GM21717 (cell line): Measurements from ENCODE around the gene C6orf89.

Experiments used
- ATAC-seq: cut with Tn5 transposase; IDR thresholded peaks from one replicate; pipeline ENCODE4 v1.9.1; 2021; ENCODE audit warnings: mild to moderate bottlenecking, moderate library complexity; ENCODE audit not compliant: unreplicated experiment

The C6orf89 gene, protein sequence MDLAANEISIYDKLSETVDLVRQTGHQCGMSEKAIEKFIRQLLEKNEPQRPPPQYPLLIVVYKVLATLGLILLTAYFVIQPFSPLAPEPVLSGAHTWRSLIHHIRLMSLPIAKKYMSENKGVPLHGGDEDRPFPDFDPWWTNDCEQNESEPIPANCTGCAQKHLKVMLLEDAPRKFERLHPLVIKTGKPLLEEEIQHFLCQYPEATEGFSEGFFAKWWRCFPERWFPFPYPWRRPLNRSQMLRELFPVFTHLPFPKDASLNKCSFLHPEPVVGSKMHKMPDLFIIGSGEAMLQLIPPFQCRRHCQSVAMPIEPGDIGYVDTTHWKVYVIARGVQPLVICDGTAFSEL

DNA sequence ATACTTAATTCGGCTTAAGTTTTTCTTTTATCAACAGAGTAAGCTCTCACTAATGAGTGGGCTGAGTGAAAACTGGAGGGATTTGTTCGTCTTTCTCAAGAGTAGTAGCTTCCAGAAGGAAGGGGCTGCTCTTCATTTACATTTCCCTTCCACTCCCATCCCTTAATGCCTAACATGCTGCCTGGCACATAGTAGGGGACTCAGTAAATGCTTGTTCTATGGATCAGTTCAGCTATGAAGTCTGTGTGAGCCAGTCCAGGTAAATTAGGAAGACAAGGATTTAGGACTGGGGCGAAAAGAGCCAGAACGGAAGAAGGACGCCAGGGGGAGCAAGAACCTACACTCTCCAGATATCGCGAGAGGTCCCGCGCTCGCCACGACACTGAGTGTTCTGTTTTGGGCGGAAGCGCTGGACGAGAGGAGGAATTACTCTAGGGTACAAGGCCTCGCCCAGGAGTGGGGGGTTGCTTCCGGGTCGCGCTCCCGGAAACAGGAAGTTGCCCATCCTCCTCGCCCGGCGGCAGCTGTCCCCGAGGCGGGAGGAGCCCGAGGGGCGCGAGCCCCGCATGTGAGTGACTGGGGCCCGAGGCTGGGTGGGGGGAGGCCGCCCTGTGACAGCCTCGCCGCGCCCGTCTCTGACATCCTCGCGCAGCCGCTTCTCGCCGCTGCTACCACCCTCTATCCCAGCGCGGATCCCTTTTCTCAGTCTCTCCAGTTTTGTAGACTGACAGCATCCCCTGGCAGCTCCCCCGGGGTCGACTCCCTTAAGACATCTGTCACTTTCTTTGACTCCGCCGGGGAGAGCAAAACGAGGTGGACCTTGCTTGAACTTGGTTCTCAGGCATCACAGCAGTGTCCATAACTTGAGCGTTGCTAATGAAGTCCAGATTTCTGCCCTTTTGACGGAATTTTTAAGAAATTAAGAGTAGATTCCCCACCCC, at the start of gene C6orf89:
C6orf89 (plus strand) TSS at position 492 of the 941 bp plus-strand sequence. CDS start 13,493 bp downstream, outside the sequence.
- ATAC-seq = peak; percentile 91

DNA sequence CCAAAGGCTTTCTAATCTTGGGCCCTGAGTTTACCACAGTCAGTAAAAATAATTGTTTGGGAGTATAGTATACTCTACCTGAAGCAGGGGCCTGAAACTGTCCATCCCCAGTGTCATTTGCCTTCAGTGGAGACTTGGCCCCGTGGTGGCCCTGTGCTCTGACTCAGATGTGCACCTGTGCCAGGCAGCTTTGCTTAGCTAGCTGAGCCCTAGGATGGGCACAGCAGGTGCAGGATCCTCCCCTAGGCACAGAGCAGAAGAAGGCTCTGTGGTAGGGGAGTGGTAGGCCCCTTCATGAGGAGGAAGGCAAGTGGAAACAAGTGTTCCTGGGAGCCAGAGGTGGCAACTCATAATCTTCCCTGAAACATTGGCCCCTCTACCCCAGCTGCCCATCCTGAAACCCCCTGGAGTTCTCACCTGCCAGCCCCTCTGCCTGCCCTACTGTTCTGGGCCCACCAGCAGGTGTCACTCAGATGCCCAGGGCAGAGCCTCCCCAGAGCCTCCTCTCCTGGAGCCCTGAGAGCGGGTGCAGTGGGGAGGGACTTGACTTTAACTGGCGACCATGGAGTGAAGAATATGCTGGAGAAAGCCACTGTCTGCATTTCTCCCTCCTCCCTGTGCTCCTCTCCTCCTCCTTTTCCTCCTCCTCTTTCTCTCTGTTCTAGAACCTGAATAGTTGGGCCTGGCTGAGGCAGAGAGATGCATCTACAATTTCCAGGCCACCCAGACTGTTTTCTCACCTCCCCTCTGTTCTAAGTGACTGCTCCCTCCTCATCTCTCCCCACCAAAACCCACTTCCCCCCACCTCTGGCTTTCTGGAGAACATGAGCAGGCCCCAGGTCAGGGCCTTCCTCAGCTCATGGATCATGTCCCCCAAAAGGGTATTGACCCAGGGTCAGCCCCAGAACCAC, 49.4 kb upstream of the C6orf89 start:
- no peak for ATAC-seq

DNA sequence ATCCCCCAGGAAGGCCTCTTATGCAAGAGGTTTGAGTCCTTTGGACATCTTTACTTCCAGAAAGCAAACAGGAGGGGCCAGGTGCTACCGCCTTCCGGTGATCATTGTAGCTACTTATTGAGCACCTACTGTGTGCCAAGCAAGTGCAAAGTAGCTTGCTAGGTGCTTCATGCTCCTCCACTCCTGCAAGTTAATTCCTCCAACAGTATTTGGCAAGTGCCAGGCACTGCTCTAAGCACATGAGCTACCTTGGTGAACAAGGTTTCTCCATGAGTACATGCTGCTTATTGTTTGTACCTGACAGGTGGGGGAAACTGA, 48.8 kb upstream of the C6orf89 start:
- ATAC-seq = no peak

DNA sequence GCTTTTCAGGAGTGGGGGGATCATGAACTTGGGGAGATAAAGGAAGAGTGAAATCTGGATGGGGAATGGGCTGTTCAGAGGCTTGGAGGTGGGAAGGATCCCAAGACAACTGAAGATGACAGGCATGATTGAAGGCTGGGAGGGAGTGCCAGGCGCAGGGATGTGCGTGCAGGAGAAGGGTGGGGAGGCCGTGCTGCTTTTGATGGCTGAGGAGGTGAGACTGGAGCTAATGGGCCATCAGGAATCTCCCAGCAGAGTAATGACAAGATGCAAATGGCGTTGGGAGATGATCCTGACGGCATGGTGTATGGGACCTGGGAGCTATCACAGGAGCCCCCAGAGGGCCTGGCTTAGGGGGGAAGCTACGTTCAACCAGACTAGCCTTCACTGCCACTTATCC, 48.1 kb upstream of the C6orf89 start:
- ATAC-seq = no peak

DNA sequence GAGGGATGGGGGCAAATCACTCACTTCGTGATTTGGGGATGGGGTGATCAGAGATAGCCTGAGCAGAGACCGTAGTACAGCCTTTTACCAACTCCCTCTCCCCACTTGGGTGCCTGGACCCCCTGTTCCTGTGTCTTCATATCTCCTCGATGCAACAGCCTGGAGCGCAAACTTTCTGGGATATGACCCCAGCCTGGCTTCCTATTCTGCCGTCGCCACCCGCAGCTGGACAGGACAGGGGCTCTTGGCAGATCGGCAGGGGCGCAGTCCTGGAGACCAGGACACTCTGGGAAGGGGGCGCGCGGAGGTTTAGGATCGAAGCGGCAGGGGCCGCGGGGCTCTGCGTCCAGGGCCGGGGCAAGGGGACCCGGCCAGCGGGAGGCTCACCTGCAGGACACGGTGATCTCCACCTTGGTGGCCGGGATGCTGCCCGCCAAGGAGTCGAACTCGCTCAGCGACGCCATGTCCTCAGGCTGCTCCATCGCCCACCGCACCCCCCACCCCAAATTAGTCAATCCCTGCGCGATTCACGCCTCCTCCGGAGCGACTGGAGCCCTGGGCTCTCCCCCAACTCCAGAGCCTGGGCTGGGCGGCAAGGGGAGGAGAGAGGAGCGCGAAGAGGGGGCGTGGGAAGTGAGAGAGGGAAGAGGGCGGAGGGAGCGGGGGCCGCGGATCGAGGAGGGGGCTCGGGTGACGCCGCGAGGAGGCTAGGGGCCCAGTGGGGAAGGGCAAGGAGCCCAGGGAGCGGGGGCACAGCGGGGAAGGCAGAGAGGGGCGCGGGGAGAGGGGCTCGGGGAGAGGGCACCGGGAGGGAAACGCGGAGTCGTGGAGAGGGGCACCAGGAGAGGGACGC, 46.6 kb upstream of the C6orf89 start, which contains the start of gene CPNE5:
CPNE5 (minus strand) TSS at position 549 of the 853 bp plus-strand sequence; CDS start at position 482, 67 bp downstream.
- no peak for ATAC-seq

DNA sequence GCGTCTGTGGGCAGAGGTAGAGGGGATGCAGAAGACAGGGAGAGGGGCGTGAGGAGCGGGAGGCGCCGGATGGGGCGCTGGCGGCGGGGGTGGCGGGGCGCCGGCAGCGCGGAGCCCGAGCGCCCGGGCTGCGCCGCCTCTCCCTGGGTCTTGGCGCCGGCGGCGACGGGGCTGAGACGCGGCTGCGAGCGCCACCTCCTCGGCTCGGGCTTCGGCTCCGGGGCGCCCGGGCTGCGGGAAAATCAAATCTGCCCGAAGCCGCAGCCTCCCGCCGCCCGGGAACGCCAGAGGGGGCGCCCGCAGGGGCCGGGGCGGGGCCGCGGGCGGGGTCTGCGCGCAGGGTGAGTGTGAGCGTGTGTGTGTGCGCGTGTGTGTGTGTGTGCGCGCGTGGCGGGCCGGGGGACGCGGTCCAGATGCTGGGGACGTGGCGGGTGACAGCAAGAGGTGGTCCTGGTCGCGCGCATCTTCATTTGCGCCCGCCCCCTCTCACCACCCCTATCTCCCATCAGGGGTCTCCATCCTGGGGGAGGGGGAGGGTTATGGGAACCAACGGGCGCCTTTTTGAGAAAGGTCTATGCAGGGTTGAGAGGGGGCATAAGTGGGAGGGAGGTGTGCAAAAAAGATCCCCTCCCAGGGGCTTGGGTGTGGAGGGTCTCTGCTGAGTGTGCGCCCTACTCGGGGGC, 45.9 kb upstream of the C6orf89 start:
- no peak for ATAC-seq

DNA sequence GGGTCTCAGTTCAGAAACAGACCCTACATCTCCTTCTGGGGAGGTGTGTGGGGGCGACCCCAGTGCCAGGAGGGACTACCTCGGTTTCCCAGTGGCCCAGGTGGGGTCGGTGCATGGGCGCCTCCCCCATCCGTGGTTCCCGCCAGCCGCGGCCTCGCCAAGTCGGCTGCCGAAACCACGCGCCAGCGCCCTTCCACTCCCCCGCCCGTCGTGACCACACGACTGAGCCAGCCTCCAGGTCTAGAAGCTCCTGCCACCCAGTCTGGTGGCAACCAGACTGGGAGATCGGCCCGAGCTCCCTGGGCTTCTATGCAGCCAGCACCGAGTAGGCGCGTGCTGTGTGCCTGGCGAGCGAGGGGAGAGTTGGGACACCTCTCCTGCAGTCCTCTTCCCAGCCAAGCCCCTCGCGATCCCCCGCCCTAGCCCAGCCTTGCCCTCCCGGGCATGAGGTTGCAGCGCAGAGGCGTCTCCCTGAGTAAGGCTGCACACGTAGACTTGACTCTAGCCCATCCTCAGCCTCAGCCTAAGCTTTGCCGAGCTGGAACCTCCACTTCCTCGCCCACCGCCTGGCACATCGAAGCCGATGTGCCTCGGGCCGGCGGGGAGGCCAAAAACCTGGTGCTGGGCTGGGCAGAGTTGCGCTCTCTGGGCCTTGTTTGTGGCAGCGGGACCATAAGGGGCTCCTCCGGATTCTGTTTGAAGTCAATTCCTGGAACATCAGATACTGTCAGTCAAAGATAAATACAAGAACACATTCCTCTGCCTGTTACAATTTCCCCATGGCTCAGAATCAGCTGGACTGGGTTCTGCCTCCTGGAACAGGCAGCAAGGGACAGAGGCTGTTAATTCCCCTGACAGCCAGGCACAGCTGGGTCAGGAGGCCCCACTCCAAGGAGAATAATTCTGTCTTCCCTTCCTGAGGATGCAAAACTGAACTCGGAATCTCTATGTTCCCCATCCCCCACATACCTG, 45.0 kb upstream of the C6orf89 start:
- ATAC-seq = no peak

DNA sequence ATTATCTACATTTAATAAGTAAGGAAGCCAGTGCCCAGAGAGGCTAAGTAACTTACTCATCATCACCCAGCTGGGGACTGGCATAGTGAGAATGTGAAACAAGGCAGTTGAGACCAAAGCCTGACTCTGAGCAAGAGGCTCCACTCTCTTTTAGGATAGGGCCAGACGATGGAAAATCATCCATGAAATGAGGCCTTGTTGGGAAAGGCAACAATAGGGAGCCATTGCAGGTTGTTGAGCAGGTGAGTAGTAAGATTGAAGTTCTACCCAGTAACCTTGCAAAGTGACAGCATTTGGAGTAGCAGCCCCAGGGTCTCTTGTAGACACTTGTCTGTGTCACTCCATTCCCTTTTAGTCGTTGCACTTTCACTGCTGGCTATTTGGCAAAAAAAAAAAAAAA, 44.0 kb upstream of the C6orf89 start:
- ATAC-seq = no peak

DNA sequence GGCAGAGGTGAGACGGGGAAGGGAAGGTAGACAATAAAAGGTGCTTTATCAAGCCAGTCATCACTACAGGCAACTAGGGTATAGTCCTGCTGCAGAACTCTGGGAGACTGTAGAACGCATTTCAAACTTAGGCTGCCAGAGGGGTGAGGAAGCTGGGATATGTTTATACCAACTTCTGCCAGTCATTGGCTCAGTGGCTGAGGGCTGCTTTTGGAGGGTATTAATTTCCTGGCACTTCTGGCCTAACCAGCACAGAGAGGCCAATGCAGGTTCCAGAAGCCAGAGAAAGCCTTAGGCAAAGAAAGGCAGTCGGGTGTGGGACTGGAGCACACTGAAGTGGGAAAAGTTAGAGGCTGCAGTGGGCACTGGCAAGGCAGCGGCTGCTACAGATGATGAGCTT, 42.6 kb upstream of the C6orf89 start:
- no peak for ATAC-seq

DNA sequence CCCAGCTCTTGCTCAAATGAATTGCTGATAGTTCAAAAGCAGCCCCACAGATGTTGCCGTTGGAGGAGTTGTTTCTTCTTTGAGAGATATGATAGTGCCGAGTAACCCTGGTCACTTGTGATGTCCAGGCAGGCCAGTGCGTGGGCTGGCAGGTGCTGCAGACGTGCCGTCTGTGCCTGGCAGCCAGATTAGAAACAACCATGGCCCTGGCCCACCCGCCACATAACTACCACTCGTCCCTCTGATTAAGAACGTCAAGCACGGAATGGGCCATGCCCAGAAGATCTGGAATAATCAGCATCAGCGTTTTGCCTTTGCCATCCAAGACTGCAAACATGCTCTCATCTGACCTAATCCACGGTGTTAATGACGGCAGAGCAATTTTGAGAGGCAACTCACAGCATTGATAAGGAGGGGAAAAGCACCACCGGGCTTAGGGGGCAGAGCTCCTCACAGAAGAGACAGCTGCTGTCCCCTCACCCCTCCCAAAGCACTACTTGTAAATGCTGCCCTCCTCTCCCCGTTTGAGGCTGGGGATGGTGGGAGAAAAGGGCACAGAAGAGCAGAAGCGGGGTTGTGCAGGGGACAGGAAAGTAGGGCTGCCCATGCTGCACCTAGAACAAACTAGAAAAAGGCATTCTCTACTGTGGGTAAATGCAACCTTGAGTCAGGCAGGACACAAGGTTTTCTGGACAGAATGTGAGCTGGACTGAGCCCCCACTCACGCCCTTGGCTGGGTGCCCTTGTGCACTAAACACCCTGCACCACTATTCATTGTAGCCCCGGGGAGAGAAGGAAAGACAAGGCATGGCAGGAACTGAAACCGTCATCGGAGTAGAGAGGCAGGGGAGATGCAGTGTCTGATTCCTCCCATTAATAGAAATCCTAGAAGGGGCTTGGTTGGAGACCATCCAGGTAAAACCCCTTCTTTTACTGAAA, 41.3 kb upstream of the C6orf89 start:
- ATAC-seq = no peak

DNA sequence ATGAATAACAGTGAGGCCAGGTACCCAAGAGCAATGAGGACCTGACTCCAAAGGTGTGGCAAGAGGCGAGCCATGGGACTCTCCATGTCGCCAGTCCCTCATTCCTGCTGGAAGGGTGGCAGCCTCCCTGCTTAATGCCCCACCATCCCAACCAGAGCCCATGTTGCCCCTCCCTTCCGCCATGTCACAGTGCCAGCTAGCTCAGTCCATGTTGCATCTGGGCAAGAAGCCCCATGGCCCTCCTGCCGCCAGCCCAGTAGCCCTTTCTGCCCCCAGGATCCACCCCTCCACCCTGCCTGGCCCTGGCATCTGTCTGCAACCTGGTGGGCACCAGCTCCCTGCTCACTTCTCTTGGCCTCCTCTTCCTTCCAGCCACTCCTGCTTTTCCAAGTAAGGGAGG, 40.5 kb upstream of the C6orf89 start:
- no peak for ATAC-seq

DNA sequence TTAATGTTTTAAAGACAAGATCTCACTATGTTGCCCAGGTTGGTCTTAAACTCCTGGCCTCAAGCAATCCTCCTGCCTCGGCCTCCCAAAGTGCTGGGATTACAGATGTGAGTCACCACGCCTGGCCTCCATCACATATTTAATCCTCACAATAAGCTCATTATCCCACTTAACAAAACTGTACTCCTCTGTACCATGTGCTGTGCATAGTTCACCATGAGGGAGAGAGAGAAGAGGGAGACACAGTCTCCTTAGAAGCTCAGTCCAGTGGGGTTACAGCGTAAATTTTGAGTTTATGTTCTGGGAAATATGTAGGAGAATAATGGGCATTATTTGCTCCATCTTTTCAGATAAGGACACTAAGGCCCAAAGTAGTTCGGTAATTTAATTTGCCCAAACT, 38.6 kb upstream of the C6orf89 start:
- ATAC-seq = no peak

DNA sequence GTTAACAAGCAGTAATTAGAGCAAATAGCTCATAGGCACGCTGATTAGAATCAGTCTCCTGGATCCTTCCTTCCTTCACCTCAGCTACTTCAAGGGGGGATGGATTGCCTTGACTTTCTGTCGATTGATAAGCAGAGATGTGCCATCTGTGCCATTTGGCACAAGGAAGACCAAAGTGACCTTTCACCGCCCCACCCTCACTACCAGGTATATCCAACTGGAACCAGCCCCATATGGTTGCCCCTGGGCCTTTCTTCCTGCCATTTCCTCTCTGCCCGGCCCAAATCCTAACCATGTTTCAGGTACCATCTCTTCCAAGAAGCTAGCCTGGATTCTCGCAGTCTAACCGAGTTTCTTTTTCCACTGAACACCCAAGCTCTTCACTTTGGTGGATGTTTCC, 37.8 kb upstream of the C6orf89 start:
- ATAC-seq = no peak

DNA sequence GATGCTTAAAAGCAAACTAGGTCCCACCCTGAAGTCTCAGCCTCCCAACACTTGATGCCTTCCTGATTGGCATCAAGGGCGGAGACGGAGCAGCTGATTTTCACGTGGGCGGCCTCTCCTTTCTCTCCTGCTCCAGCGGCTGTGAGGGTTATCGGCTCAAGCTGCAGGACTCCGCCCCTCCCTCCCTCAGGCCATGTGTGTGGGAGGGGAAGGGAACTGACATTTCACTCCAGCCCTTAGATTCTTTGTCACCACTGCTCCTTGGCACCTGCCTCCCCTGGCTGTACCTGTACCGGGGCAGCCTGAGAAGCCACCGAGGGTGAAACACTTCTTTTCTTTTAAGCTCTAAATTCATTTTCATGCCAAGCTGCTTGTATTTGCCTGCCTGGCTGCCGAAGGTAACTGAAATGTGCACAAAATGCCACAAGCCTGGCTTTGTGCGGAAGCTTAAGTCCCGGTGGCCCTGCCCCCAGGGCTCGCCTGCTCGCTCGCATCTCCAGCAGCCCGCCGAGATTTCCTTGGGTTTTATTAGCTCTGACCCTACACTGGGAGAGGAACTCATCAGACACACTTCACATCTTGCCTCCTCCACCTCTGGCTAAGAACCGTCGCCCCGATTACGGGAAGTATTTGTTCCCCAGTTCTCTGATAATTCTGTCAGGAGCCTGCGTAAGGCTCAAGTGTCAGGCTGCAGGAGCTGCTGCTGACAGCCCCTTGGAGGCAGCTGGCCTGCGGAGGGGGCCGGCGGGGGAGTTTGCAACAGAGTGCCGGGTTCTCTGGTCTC, 36.9 kb upstream of the C6orf89 start:
- ATAC-seq = no peak

DNA sequence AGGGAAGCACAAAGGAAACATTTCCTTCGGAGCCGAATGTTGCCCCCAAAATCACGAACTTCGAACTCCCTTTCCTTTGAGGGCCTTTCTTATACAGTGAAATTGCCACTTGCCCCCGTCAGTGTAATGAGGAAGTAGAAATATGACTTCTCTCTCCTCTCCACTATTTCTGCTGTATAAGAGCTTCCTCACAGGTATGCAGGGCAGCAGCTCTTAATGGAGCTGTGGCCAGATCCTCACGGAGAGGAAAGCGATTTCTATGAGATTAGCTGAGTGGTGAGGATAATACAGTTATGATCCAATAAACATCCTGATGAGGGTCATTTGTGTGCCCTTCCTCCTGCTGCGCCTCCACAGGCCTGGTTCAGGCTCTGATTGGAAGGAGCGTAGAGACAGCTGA, 35.7 kb upstream of the C6orf89 start:
- ATAC-seq = no peak

DNA sequence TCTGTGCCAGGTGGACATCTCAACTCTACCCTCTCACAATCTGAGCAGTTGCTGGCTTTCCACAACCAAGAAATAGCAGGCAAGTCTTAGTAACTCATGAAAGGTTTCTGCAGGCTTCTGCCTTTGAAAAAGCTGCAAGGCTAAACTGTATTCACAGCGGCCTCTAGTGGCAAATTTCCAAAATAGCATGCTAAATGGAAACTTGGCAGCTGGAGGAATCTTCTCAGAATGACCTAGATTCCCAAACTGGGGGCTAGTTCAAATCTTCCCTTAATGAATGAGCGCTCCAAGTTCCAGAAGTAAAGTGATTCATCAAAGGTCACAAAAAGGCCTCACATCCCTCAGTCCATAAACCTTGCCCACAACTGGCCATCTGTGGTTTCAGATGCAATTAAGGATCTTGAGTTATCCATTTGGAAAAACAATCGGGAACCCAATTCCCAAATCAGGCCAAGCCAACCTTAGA, 34.6 kb upstream of the C6orf89 start:
- no peak for ATAC-seq
